GM19240 (cell line): ENCODE results near the gene ZNF226.
"Not testable (repeated sequence)": the region's sequence is repeated elsewhere in the genome, so short reads cannot be mapped to it uniquely, and the experiment has no call there.

Experiments used
- DNase-seq: peaks from one replicate; pipeline ENCODE4 v3.0.0; 2011; ENCODE audit warnings: low spot score; ENCODE audit not compliant: insufficient read length

Gene ZNF226

DNA sequence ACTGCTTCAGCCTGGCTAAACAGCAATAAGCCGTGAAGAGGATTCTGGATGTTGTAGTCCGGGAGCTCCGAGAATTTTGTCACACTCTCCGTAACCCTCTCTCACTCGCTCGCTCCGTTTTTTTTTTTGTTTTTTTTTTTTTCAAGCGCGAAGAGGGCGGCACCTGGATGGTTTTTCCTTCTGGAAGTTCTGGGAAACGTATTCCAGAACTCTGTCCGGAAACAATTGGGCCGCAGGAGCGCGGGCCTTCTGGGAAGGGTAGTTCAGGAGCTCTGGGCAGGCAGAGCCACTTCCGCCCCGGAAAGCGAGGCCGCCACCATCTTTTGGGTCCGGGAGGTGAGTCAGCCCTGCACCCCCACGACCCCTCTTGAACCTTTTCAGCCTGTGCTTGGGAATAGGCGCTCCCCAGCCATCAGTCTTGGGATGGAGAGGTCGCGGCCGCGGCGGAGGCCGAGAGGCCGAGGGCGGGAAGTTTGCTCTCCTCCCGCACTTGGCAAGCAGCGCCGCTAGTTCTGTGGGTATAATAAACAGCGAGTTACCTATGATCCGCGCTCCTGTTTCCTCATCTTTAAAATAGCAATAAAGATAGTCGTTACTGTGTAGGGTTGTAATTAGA is 47.5 kb downstream of the ZNF226 start, which contains the start of gene ZNF227:
Gene ZNF227 (plus strand): TSS at position 283 of the 616 bp plus-strand sequence. CDS start 5,261 bp downstream, outside the sequence.
- DNase-seq, result peak; percentile 42

DNA sequence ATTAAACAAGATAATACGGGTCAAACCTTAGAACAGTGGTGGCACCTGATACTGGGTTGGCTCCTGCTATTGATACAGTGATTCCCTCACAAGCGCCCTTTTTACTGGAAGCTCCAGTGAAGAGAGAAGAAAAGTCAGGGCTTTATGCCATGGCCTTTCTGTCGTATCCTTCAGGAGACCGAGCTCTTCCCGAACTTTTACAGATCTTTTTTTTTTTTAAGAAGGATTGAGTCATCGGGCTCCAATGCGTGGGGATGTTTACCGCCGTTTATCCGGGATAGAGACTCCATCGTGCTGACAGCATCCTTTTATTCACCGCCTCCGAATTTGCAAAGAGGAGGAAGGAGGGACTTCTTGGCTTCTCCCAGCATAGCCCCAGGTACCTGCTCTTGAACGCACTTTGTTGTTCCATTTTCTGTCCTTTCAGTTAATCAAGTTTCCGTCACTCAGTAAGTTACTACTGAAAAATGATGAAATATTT is 48.0 kb downstream of the ZNF226 start:
- no peak for DNase-seq

DNA sequence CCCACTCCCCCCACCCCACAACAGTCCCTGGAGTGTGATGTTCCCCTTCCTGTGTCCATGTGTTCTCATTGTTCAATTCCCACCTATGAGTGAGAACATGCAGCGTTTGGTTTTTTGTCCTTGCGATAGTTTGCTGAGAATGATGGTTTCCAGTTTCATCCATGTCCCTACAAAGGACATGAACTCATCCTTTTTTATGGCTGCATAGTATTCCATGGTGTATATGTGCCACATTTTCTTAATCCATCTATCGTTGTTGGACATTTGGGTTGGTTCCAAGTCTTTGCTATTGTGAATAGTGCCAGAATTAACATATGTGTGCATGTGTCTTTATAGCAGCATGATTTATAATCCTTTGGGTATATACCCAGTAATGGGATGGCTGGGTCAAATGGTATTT is 55.0 kb downstream of the ZNF226 start:
- DNase-seq, result not testable (repeated sequence)

DNA sequence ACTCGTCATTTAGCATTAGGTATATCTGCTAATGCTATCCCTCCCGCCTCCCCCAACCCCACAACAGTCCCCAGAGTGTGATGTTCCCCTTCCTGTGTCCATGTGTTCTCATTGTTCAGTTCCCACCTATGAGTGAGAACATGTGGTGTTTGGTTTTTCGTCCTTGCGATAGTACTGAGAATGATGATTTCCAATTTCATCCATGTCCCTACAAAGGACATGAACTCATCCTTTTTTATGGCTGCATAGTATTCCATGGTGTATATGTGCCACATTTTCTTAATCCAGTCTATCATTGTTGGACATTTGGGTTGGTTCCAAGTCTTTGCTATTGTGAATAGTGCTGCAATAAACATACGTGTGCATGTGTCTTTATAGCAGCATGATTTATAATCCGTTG is 55.9 kb downstream of the ZNF226 start:
- DNase-seq, result not testable (repeated sequence)

DNA sequence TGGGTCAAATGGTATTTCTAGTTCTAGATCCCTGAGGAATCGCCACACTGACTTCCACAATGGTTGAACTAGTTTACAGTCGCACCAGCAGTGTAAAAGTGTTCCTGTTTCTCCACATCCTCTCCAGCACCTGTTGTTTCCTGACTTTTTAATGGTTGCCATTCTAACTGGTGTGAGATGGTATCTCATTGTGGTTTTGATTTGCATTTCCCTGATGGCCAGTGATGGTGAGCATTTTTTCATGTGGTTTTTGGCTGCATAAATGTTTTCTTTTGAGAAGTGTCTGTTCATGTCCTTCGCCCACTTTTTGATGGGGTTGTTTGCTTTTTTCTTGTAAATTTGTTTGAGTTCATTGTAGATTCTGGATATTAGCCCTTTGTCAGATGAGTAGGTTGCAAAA is 56.4 kb downstream of the ZNF226 start:
- DNase-seq, result not testable (repeated sequence)
